WTC11 (cell line): Measurements from ENCODE around the gene PGF. TPM values are rescaled to one million over a fixed set of nuclear protein-coding genes. Genes with fewer than 3 reads are reported as not detected.
A peak's percentile ranks its signal among the peaks of the same experiment; 100 is the strongest.

Experiments used
- ATAC-seq: fragments of 200-7000 bp; cut with Tn5 transposase; 2 replicates; pipeline ENCODE4 v1.10.0; 2021; ENCODE audit warnings: mild to moderate bottlenecking, moderate library complexity
- CTCF ChIA-PET: fragments of 300-600 bp; sonication (Branson Sonifier 250); formaldehyde crosslinking; loops from one replicate; lab custom pipeline; 2021; ENCODE audit warnings: antibody characterized with exemption; lab: Charles Lee
- POLR2A ChIA-PET: fragments of 350-600 bp; sonication (Branson Sonifier 250); formaldehyde crosslinking; loops from one replicate; lab custom pipeline; 2021; ENCODE audit warnings: antibody characterized with exemption; lab: Charles Lee
- DNase-seq: peaks from one replicate; pipeline ENCODE4 v3.0.0; 2021; ENCODE audit warnings: low spot score
- H3K27ac Mint-ChIP-seq: 2 replicates; pipeline ENCODE4 v1.8.0; 2021; ENCODE audit warnings: mixed read lengths
- H3K27me3 Mint-ChIP-seq: 2 replicates; pipeline ENCODE4 v1.8.0; 2021; ENCODE audit warnings: low read depth, mild to moderate bottlenecking, moderate library complexity, mixed read lengths
- H3K36me3 Mint-ChIP-seq: 2 replicates; pipeline ENCODE4 v1.8.0; 2021; ENCODE audit warnings: mixed read lengths
- H3K4me1 Mint-ChIP-seq: 2 replicates; pipeline ENCODE4 v1.8.0; 2022; ENCODE audit warnings: mixed read lengths
- H3K4me3 Mint-ChIP-seq: 2 replicates; pipeline ENCODE4 v1.8.0; 2021; ENCODE audit warnings: mild to moderate bottlenecking, moderate library complexity, mixed read lengths
- H3K9me3 Mint-ChIP-seq: 2 replicates; pipeline ENCODE4 v1.8.0; 2021; ENCODE audit warnings: mixed read lengths
- ATF6 ChIP-seq: sonication (generic); formaldehyde crosslinking; IDR thresholded peaks from 2 replicates; pipeline ENCODE4 v1.8.1; 2023; ENCODE audit warnings: mild to moderate bottlenecking, missing genetic modification reagents
- CREB1 ChIP-seq: sonication (generic); formaldehyde crosslinking; IDR thresholded peaks from 2 replicates; pipeline ENCODE4 v1.8.0; 2023; ENCODE audit warnings: mild to moderate bottlenecking, missing genetic modification reagents
- CREM ChIP-seq: sonication (generic); formaldehyde crosslinking; IDR thresholded peaks from 2 replicates; pipeline ENCODE4 v1.8.1; 2022; ENCODE audit warnings: mild to moderate bottlenecking, missing genetic modification reagents, moderate library complexity
- CTCF ChIP-seq: fragments of 200-600 bp; IDR thresholded peaks from 2 replicates; pipeline ENCODE4 v1.8.0; 2022; ENCODE audit warnings: antibody characterized with exemption
- E2F1 ChIP-seq: sonication (generic); formaldehyde crosslinking; IDR thresholded peaks from 2 replicates; pipeline ENCODE4 v1.8.0; 2022; ENCODE audit warnings: mild to moderate bottlenecking, missing genetic modification reagents
- E2F4 ChIP-seq: sonication (generic); formaldehyde crosslinking; IDR thresholded peaks from 2 replicates; pipeline ENCODE4 v1.8.1; 2022; ENCODE audit warnings: low read depth, mild to moderate bottlenecking, moderate library complexity, missing genetic modification reagents, borderline replicate concordance
- GABPB1 ChIP-seq: sonication (generic); formaldehyde crosslinking; IDR thresholded peaks from 2 replicates; pipeline ENCODE4 v1.8.1; 2023; ENCODE audit warnings: mild to moderate bottlenecking, missing genetic modification reagents
- HMGXB4 ChIP-seq: sonication (generic); formaldehyde crosslinking; IDR thresholded peaks from 2 replicates; pipeline ENCODE4 v1.8.1; 2023; ENCODE audit warnings: mild to moderate bottlenecking, moderate library complexity, missing genetic modification reagents
- JAZF1 ChIP-seq: fragments of 250-450 bp; sonication (Bioruptor Pico); IDR thresholded peaks from 2 replicates; pipeline ENCODE4 v1.9.0; 2021; ENCODE audit warnings: moderate library complexity, mild to moderate bottlenecking, inconsistent platforms
- NR1H2 ChIP-seq: sonication (generic); formaldehyde crosslinking; IDR thresholded peaks from 2 replicates; pipeline ENCODE4 v1.9.0; 2021; ENCODE audit warnings: mild to moderate bottlenecking, moderate library complexity, missing genetic modification reagents
- NR3C1 ChIP-seq: sonication (generic); formaldehyde crosslinking; conservative IDR thresholded peaks from 2 replicates; pipeline ENCODE4 v1.8.1; 2023; ENCODE audit warnings: low read depth, mild to moderate bottlenecking, missing genetic modification reagents
- PRDM15 ChIP-seq: sonication (generic); formaldehyde crosslinking; IDR thresholded peaks from 2 replicates; pipeline ENCODE4 v1.8.0; 2022; ENCODE audit warnings: missing genetic modification reagents
- PREB ChIP-seq: sonication (generic); formaldehyde crosslinking; IDR thresholded peaks from 2 replicates; pipeline ENCODE4 v1.8.1; 2022; ENCODE audit warnings: mild to moderate bottlenecking, missing genetic modification reagents, moderate library complexity, borderline replicate concordance
- PRRX2 ChIP-seq: fragments of 250-450 bp; sonication (Bioruptor Pico); IDR thresholded peaks from 2 replicates; pipeline ENCODE4 v1.8.0; 2021; ENCODE audit warnings: mild to moderate bottlenecking
- RELA ChIP-seq: sonication (generic); formaldehyde crosslinking; IDR thresholded peaks from 2 replicates; pipeline ENCODE4 v1.8.1; 2022; ENCODE audit warnings: missing genetic modification reagents, mild to moderate bottlenecking, borderline replicate concordance
- TEAD4 ChIP-seq: sonication (generic); formaldehyde crosslinking; IDR thresholded peaks from 2 replicates; pipeline ENCODE4 v1.8.0; 2022; ENCODE audit warnings: mild to moderate bottlenecking, missing genetic modification reagents
- TP53 ChIP-seq: sonication (generic); formaldehyde crosslinking; IDR thresholded peaks from 2 replicates; pipeline ENCODE4 v1.8.1; 2023; ENCODE audit warnings: mild to moderate bottlenecking, missing genetic modification reagents
- ZNF138 ChIP-seq: sonication (generic); formaldehyde crosslinking; conservative IDR thresholded peaks from 2 replicates; pipeline ENCODE4 v1.8.1; 2022; ENCODE audit warnings: mild to moderate bottlenecking, moderate library complexity, missing genetic modification reagents
- total RNA-seq: library from RNA; stranded (reverse); gene quantifications from 3 replicates; pipeline ENCODE4 v1.2.3, GENCODE V29; 2021

Gene PGF
- total RNA-seq, 1 experiment from 2014 or later, result 6.7 TPM

GRCh38 chr14:74902941-74903705, 52.3 kb downstream of the PGF start:
- ChIA-PET POLR2A (no interaction called here), CTCF (interaction anchor here (1.5 kb wide), 1 partner anchor 42 kb away, joined by 12 read pairs; no protein-coding TSS in a partner anchor)
- Mint-ChIP-seq H3K9me3 (no peaks in the 10 kb centered on the region), H3K4me1 (peaks cover 13% of the 10 kb centered on the region), H3K36me3 (peaks cover 55% of the 10 kb centered on the region), H3K27me3 (no peaks in the 10 kb centered on the region), H3K27ac (peak overlapping the region; percentile 80), H3K4me3 (no peak overlapping the region)
- DNase-seq (no peak), ATAC-seq (peak; percentile 12; the same call in 1 of the 2 replicates)
- TF ChIP-seq PRRX2 (CRISPR knock-in tag) (no peak), TEAD4 (no peak), RELA (no peak), CTCF (no peak), JAZF1 (CRISPR knock-in tag) (no peak), NR1H2 (CRISPR knock-in tag) (no peak), CREB1 (CRISPR knock-in tag) (no peak), HMGXB4 (CRISPR knock-in tag) (no peak), PRDM15 (CRISPR knock-in tag) (no peak), E2F4 (CRISPR knock-in tag) (no peak), TP53 (CRISPR knock-in tag) (no peak)

- Mint-ChIP-seq H3K27ac (no peak overlapping the region), H3K27me3 (no peaks in the 10 kb centered on the region), H3K4me1 (peaks cover 9% of the 10 kb centered on the region), H3K9me3 (no peaks in the 10 kb centered on the region), H3K4me3 (no peak overlapping the region), H3K36me3 (peaks cover 91% of the 10 kb centered on the region)
- no peak for DNase-seq
- no peak for TF ChIP-seq NR3C1 (CRISPR knock-in tag)
- TF ChIP-seq PREB, result no peak
- no peak for TF ChIP-seq ATF6
- TF ChIP-seq ZNF138 (CRISPR knock-in tag), result no peak
- no peak for TF ChIP-seq E2F1
- TF ChIP-seq GABPB1 (CRISPR knock-in tag), result peak; percentile 22; the same call in 1 of the 2 replicates
- TF ChIP-seq CREM (CRISPR knock-in tag), result no peak
- POLR2A ChIA-PET, result no interaction called here
- CTCF ChIA-PET, result no interaction called here
- ATAC-seq, result no peak
These were observed 56.7 kb downstream of the PGF start for GRCh38 chr14:74898694-74899093.
